H1 (cell line): ENCODE results near the gene CPM. TPM values are rescaled to one million over a fixed set of nuclear protein-coding genes. Genes with fewer than 3 reads are reported as not detected.

ENCODE experiments used
- CTCF ChIA-PET: fragments of 300-600 bp; sonication (Branson Sonifier 250); formaldehyde crosslinking; loops from one replicate; lab custom pipeline; 2021; ENCODE audit not compliant: partially characterized antibody; lab: Charles Lee
- POLR2A ChIA-PET: fragments of 300-600 bp; sonication (Branson Sonifier 250); formaldehyde crosslinking; loops from one replicate; lab custom pipeline; 2021; ENCODE audit warnings: inconsistent platforms; ENCODE audit not compliant: partially characterized antibody; lab: Charles Lee
- DNase-seq, 2 experiments: peaks; one replicate each; pipeline versions ENCODE4 v3.0.0 to v3.0.0-alpha.2; 2010 to 2022; ENCODE audit warnings: low spot score in 2 of 2, low read depth in 1 of 2, mixed read lengths in 1 of 2
- FAIRE-seq: peaks from 2 replicates; lab custom pipeline; 2011; peaks lifted over from hg19 to GRCh38; lab: Jason Lieb, UNC
- H2AFZ ChIP-seq: 2 replicates; pipeline ENCODE4 v1.8.1; 2012; ENCODE audit warnings: low read length, inconsistent platforms
- H2AK5ac ChIP-seq: 2 replicates; pipeline ENCODE4 v1.6.1; 2013; ENCODE audit warnings: low read depth, low read length
- H2BK120ac ChIP-seq: replicated peaks from 2 replicates; pipeline ENCODE3; 2013; ENCODE audit warnings: low read depth, low read length, inconsistent platforms
- H2BK12ac ChIP-seq: 2 replicates; pipeline ENCODE4 v1.6.1; 2013; ENCODE audit warnings: low read depth, low read length
- H2BK15ac ChIP-seq: 2 replicates; pipeline ENCODE4 v1.6.1; 2013; ENCODE audit warnings: low read length
- H2BK20ac ChIP-seq: 2 replicates; pipeline ENCODE4 v1.6.1; 2013; ENCODE audit warnings: low read length
- H2BK5ac ChIP-seq: 2 replicates; pipeline ENCODE4 v1.6.1; 2013; ENCODE audit warnings: low read depth, low read length
- H3K14ac ChIP-seq: 2 replicates; pipeline ENCODE4 v1.6.1; 2013; ENCODE audit warnings: inconsistent platforms; ENCODE audit not compliant: insufficient read length
- H3K18ac ChIP-seq: 2 replicates; pipeline ENCODE4 v1.6.1; 2013; ENCODE audit warnings: low read length; ENCODE audit errors: extremely low read depth
- H3K23ac ChIP-seq: 2 replicates; pipeline ENCODE4 v1.6.1; 2013; ENCODE audit warnings: inconsistent platforms; ENCODE audit not compliant: insufficient read length
- H3K23me2 ChIP-seq: 2 replicates; pipeline ENCODE4 v1.6.1; 2013; ENCODE audit warnings: low read depth, low read length
- H3K27ac ChIP-seq: 2 replicates; pipeline ENCODE4 v1.6.1; 2011; ENCODE audit warnings: low read depth, low read length, inconsistent platforms
- H3K27me3 ChIP-seq, 4 experiments: replicated peaks in 1 of 4; 1 replicate in 1 of 4; 2 replicates in 3 of 4; pipeline versions ENCODE4 v1.6.1 to v1.8.1; 2011 to 2013; ENCODE audit warnings: low read length in 3 of 4, mild to moderate bottlenecking in 3 of 4, inconsistent platforms in 2 of 4, mixed read lengths in 2 of 4, moderate library complexity in 1 of 4; ENCODE audit not compliant: control insufficient read depth in 3 of 4, insufficient read depth in 3 of 4; ENCODE audit errors: extremely low read depth in 1 of 4
- H3K36me3 ChIP-seq, 4 experiments: 2 replicates each; pipeline versions ENCODE4 v1.6.1 to v1.8.1; 2011 to 2013; ENCODE audit warnings: mild to moderate bottlenecking in 4 of 4, low read length in 3 of 4, moderate library complexity in 2 of 4, control low read depth in 1 of 4, inconsistent platforms in 1 of 4; ENCODE audit not compliant: insufficient read depth in 4 of 4, control insufficient read depth in 2 of 4
- H3K4ac ChIP-seq: replicated peaks from 2 replicates; pipeline ENCODE3; 2013; ENCODE audit warnings: low read length, low read depth, mixed read lengths, inconsistent platforms; ENCODE audit not compliant: insufficient read length
- H3K4me1 ChIP-seq, 4 experiments: replicated peaks in 1 of 4; 1 replicate in 1 of 4; 2 replicates in 3 of 4; pipeline versions ENCODE4 v1.6.1 to v1.8.1; 2011 to 2013; ENCODE audit warnings: low read length in 3 of 4, inconsistent platforms in 2 of 4, mixed read lengths in 1 of 4; ENCODE audit not compliant: insufficient read depth in 4 of 4, control insufficient read depth in 3 of 4
- H3K4me2 ChIP-seq, 2 experiments: 2 replicates each; pipeline versions ENCODE4 v1.6.1 to v1.8.1; 2011 to 2013; ENCODE audit warnings: low read depth in 2 of 2, low read length in 2 of 2, control low read depth in 1 of 2, inconsistent platforms in 1 of 2, mild to moderate bottlenecking in 1 of 2; ENCODE audit not compliant: insufficient read depth in 1 of 2
- H3K4me3 ChIP-seq, 4 experiments: fragments of 200-600, 300-600 bp in 1 of 4; sonication (generic), shearing (Covaris generic), sonication (Bioruptor Twin) in 1 of 4; 2 replicates each; pipeline versions ENCODE4 v1.5.1 to v1.8.1; 2011 to 2016; ENCODE audit warnings: low read length in 4 of 4, low read depth in 3 of 4, control low read depth in 2 of 4, inconsistent platforms in 2 of 4, mild to moderate bottlenecking in 2 of 4, mixed read lengths in 1 of 4, moderate library complexity in 1 of 4; ENCODE audit not compliant: insufficient read depth in 2 of 4; ENCODE audit errors: extremely low read depth in 1 of 4
- H3K56ac ChIP-seq: replicated peaks from 2 replicates; pipeline ENCODE3; 2013; ENCODE audit warnings: low read depth, mild to moderate bottlenecking, mixed read lengths, low read length, inconsistent platforms; ENCODE audit not compliant: insufficient read length
- H3K79me1 ChIP-seq: 2 replicates; pipeline ENCODE4 v1.6.1; 2013; ENCODE audit warnings: low read depth, low read length, control low read depth
- H3K79me2 ChIP-seq, 2 experiments: 2 replicates each; pipeline versions ENCODE4 v1.6.1 to v1.8.1; 2012 to 2013; ENCODE audit warnings: low read length in 2 of 2, mild to moderate bottlenecking in 2 of 2, inconsistent platforms in 1 of 2; ENCODE audit not compliant: insufficient read depth in 2 of 2, control insufficient read depth in 1 of 2
- H3K9ac ChIP-seq, 4 experiments: replicated peaks in 1 of 4; 1 replicate in 1 of 4; 2 replicates in 3 of 4; pipeline versions ENCODE4 v1.6.1 to v1.8.1; 2011 to 2013; ENCODE audit warnings: low read depth in 3 of 4, low read length in 3 of 4, control low read depth in 2 of 4, mild to moderate bottlenecking in 2 of 4, moderate library complexity in 2 of 4, inconsistent platforms in 1 of 4; ENCODE audit errors: extremely low read depth in 1 of 4
- H3K9me3 ChIP-seq, 2 experiments: 2 replicates each; pipeline versions ENCODE4 v1.6.1 to v1.8.1; 2012 to 2013; ENCODE audit warnings: mild to moderate bottlenecking in 2 of 2, moderate library complexity in 2 of 2, control low read depth in 1 of 2, inconsistent platforms in 1 of 2, low read depth in 1 of 2, low read length in 1 of 2, mixed read lengths in 1 of 2; ENCODE audit not compliant: insufficient read depth in 2 of 2
- H4K20me1 ChIP-seq, 2 experiments: replicated peaks in 1 of 2; 2 replicates each; pipeline versions ENCODE3 to v1.8.1; 2011 to 2013; ENCODE audit warnings: inconsistent platforms in 2 of 2, low read length in 2 of 2, mild to moderate bottlenecking in 1 of 2; ENCODE audit not compliant: insufficient read depth in 2 of 2, control insufficient read depth in 1 of 2
- H4K5ac ChIP-seq: 2 replicates; pipeline ENCODE4 v1.6.1; 2013; ENCODE audit warnings: low read length, low read depth, mixed read lengths, inconsistent platforms; ENCODE audit not compliant: insufficient read length
- H4K8ac ChIP-seq: 2 replicates; pipeline ENCODE4 v1.8.0; 2013; ENCODE audit warnings: mild to moderate bottlenecking, moderate library complexity, low read length, inconsistent platforms; ENCODE audit not compliant: insufficient read depth; ENCODE audit errors: extremely low read depth
- H4K91ac ChIP-seq: replicated peaks from 2 replicates; pipeline ENCODE3; 2013; ENCODE audit warnings: low read length, mixed read lengths, inconsistent platforms; ENCODE audit not compliant: insufficient read length
- BACH1 ChIP-seq: IDR thresholded peaks from 2 replicates; pipeline ENCODE4 v1.6.1; 2012; ENCODE audit warnings: low read length, improper control_type of control experiment
- CHD2 ChIP-seq: IDR thresholded peaks from 2 replicates; pipeline ENCODE4 v1.6.1; 2012; ENCODE audit warnings: low read length, improper control_type of control experiment
- E2F6 ChIP-seq: IDR thresholded peaks from 2 replicates; pipeline ENCODE4 v1.6.1; 2012; ENCODE audit warnings: inconsistent platforms
- GTF2F1 ChIP-seq: IDR thresholded peaks from 2 replicates; pipeline ENCODE4 v1.6.1; 2012; ENCODE audit warnings: low read depth, low read length, improper control_type of control experiment, borderline replicate concordance
- MAX ChIP-seq: IDR thresholded peaks from 2 replicates; pipeline ENCODE4 v1.6.1; 2012; ENCODE audit warnings: inconsistent platforms
- RBBP5 ChIP-seq: IDR thresholded peaks from 2 replicates; pipeline ENCODE4 v1.7.1; 2012; ENCODE audit warnings: low read depth, mild to moderate bottlenecking, inconsistent platforms, low read length, moderate library complexity, borderline replicate concordance
- RNF2 ChIP-seq: fragments of 200-900, 300-1000 bp; sonication (generic); IDR thresholded peaks from 2 replicates; pipeline ENCODE4 v1.7.1; 2016; ENCODE audit warnings: borderline replicate concordance, low read depth, mild to moderate bottlenecking, antibody characterized with exemption, low read length; ENCODE audit not compliant: poor library complexity, severe bottlenecking; ENCODE audit errors: missing control alignments
- SIRT6 ChIP-seq: IDR thresholded peaks from one replicate; pipeline ENCODE4 v1.7.1; 2012; ENCODE audit warnings: low read length, inconsistent platforms
- SP1 ChIP-seq: IDR thresholded peaks from 2 replicates; pipeline ENCODE4 v1.6.1; 2011; ENCODE audit warnings: low read depth, low read length
- SP2 ChIP-seq: IDR thresholded peaks from 2 replicates; pipeline ENCODE4 v1.6.1; 2012; ENCODE audit warnings: mild to moderate bottlenecking, low read length, inconsistent platforms
- SP4 ChIP-seq: IDR thresholded peaks from 2 replicates; pipeline ENCODE4 v1.6.1; 2012; ENCODE audit warnings: low read length, inconsistent platforms
- ZNF274 ChIP-seq: IDR thresholded peaks from 2 replicates; pipeline ENCODE4 v1.7.0; 2012; ENCODE audit warnings: low read length, borderline replicate concordance; ENCODE audit errors: extremely low read depth
- WGBS, 2 experiments: shearing (Covaris generic) in 1 of 2; methylation state at CpG; one replicate each; pipeline versions ENCODE4 v1.1.6 to v1.1.7; 2013 to 2015; ENCODE audit warnings: low lambda C conversion rate in 2 of 2, mixed read lengths in 2 of 2, inconsistent platforms in 1 of 2, low coverage in 1 of 2, missing lambda C conversion rate in 1 of 2; ENCODE audit not compliant: insufficient replicate concordance in 2 of 2, insufficient coverage in 1 of 2, insufficient read length in 1 of 2; ENCODE audit errors: extremely low coverage in 1 of 2, missing lambda C conversion rate in 1 of 2; 5-methylcytosine and 5-hydroxymethylcytosine counted together
- polyA plus RNA-seq, 7 experiments: library from polyadenylated mRNA; depleted of rRNA in 3 of 7; stranded (reverse) in 5 of 7; unstranded in 2 of 7; fragments of >200 nt in 5 of 7; fragments of 200-250 nt in 2 of 7; gene quantifications; 1 replicate in 5 of 7; 2 replicates in 1 of 7; 4 replicates in 1 of 7; pipeline versions ENCODE4 v1.2.1 to v1.2.3, GENCODE V29; 2011 to 2013; ENCODE audit warnings: missing spikeins in 2 of 7, mixed read lengths in 2 of 7
- total RNA-seq: library from RNA; stranded (reverse); fragmentation: NEBNext Ultra II Directional; extraction: Animal tissue kit (Norgen Biotek cat#: 25700); gene quantifications from 2 replicates; pipeline ENCODE4 v1.2.1, GENCODE V29; 2021

The CPM gene
- total and polyA plus RNA-seq, 2 of the 8 experiments (the other 6 are each of a cell fraction or from before 2014, with no cell fraction given) = 0.33 to 3.1 TPM

- Histone ChIP-seq H2BK120ac (no peak overlapping the region), H4K5ac (no peak overlapping the region), H3K23ac (no peak overlapping the region), H3K36me3 (peaks cover 0 to 21% (median 4%) of the 10 kb centered on the region in 4 experiments; a peak in 2 of 8 replicates), H3K4me1 (peaks cover 3 to 12% (median 6%) of the 10 kb centered on the region in 4 experiments; a peak in 5 of 7 replicates), H2BK15ac (no peak overlapping the region), H3K79me2 (peaks cover 4 to 29% of the 10 kb centered on the region in 2 experiments; a peak in 3 of 4 replicates), H4K20me1 (peaks cover 0 to 1% of the 10 kb centered on the region in 2 experiments), H2BK12ac (no peak overlapping the region), H4K8ac (no peak overlapping the region), H3K9me3 (no peaks in the 10 kb centered on the region), H3K4me2 (peak overlapping the region; percentile 66 to 70), H3K79me1 (no peaks in the 10 kb centered on the region), H3K27ac (no peak overlapping the region), H2BK5ac (no peak overlapping the region), H2AFZ (no peak overlapping the region), H3K56ac (no peak overlapping the region), H3K14ac (no peak overlapping the region), H3K4ac (no peak overlapping the region), H3K4me3 (peak overlapping the region in 2 of 4 experiments; percentile 46 to 97; a peak in 4 of 8 replicates), H3K23me2 (peaks cover 2% of the 10 kb centered on the region), H3K9ac (no peak overlapping the region; a peak in 1 of 7 replicates), H4K91ac (no peak overlapping the region), H2AK5ac (no peak overlapping the region), H2BK20ac (no peak overlapping the region), H3K27me3 (no peaks in the 10 kb centered on the region), H3K18ac (no peak overlapping the region)
- FAIRE-seq (no peak), DNase-seq (no peak)
- whole genome bisulfite sequencing, 2 experiments = 81% methylated on average over 15 of the region's 18 CpGs; no CpG with 5 or more reads in 1 of the 2 experiments
- POLR2A ChIA-PET = interaction anchor here (1.2 to 3.3 kb wide), 13 partner anchors 10 to 60 kb away, joined by 3 to 41 read pairs (median 6); partner anchors contain the start of gene SLC35E3
- CTCF ChIA-PET = no interaction called here
- TF ChIP-seq SP4 (no peak), GTF2F1 (no peak), ZNF274 (no peak), CHD2 (no peak), SP2 (no peak), BACH1 (no peak), RBBP5 (no peak), RNF2 (no peak), MAX (no peak), SP1 (no peak), SIRT6 (no peak), E2F6 (no peak)
Observed at GRCh38 chr12:68806488-68807237, 126.3 kb downstream of the CPM start.
